Endothelial cell of umbilical vein (primary cell): ENCODE measurements around the gene TMCC3.

ENCODE experiments used
- EZH2 ChIP-seq: IDR thresholded peaks from 2 replicates; pipeline ENCODE4 v1.6.1; 2012; ENCODE audit warnings: borderline replicate concordance, low read depth, mild to moderate bottlenecking, moderate library complexity, low read length, inconsistent platforms; ENCODE audit not compliant: severe bottlenecking
- POLR2AphosphoS5 ChIP-seq: IDR thresholded peaks from 2 replicates; pipeline ENCODE4 v1.6.1; 2012; ENCODE audit warnings: low read depth, mild to moderate bottlenecking, control low read depth, low read length, moderate library complexity; ENCODE audit not compliant: insufficient read depth

GRCh38 chr12:94544355-94544754 is 106.0 kb downstream of the TMCC3 start:
- no peak for TF ChIP-seq POLR2AphosphoS5
- TF ChIP-seq EZH2, result no peak
